ENCODE data around the gene ZFYVE28. TPM values are rescaled to one million over a fixed set of nuclear protein-coding genes. Genes with fewer than 3 reads are reported as not detected.

ZFYVE28 gene
- total RNA-seq, 2 donors from 2014 or later = 6.6 to 30.2 TPM

DNA sequence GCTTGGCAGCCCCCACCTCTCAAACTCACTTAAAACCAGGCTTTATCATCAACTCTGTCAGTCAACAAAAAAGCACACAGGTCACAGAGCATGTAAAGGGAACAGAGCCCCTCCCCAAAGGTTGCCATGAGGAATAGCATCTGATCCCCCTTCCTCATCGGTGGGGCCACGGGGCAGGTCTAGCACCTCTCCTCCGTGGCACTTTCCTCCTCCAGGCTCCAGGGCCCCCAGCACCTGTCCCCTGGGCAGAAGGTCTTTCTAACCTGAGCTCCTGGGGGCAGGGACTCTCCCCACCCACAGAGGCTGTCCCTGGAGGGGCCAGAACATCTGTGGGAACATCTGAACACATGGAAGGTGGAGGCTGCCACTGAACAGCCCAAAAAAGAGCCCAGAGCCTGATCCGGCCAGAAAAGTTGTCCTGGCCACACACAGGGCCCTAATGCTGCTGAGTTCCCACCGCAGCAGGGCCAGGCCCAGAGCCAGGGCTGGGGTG is 65.7 kb downstream of the ZFYVE28 start:
- H3K27ac ChIP-seq = no peak overlapping the region
- H3K36me3 ChIP-seq = no peaks in the 10 kb centered on the region
- intact Hi-C loops (cut with DNase I) = loop anchor here (5.0 kb wide), 1 partner anchor 135 kb away; no protein-coding TSS in a partner anchor
- H3K27me3 ChIP-seq (replicated peaks; ENCODE audit: insufficient read depth) = no peaks in the 10 kb centered on the region
- whole genome bisulfite sequencing = 80% methylated on average over 5 of the region's 5 CpGs
- H3K4me1 ChIP-seq (replicated peaks) = no peaks in the 10 kb centered on the region
- no peak overlapping the region for H3K4me3 ChIP-seq
- H3K9me3 ChIP-seq = no peaks in the 10 kb centered on the region
- no peak for TF ChIP-seq POLR2A (IDR thresholded peaks at IDR 0.05)
- TF ChIP-seq, protein P1, sequence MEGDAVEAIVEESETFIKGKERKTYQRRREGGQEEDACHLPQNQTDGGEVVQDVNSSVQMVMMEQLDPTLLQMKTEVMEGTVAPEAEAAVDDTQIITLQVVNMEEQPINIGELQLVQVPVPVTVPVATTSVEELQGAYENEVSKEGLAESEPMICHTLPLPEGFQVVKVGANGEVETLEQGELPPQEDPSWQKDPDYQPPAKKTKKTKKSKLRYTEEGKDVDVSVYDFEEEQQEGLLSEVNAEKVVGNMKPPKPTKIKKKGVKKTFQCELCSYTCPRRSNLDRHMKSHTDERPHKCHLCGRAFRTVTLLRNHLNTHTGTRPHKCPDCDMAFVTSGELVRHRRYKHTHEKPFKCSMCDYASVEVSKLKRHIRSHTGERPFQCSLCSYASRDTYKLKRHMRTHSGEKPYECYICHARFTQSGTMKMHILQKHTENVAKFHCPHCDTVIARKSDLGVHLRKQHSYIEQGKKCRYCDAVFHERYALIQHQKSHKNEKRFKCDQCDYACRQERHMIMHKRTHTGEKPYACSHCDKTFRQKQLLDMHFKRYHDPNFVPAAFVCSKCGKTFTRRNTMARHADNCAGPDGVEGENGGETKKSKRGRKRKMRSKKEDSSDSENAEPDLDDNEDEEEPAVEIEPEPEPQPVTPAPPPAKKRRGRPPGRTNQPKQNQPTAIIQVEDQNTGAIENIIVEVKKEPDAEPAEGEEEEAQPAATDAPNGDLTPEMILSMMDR (IDR thresholded peaks at IDR 0.05) = no peak
- DNase-seq (ENCODE audit: low spot score) = no peak

DNA sequence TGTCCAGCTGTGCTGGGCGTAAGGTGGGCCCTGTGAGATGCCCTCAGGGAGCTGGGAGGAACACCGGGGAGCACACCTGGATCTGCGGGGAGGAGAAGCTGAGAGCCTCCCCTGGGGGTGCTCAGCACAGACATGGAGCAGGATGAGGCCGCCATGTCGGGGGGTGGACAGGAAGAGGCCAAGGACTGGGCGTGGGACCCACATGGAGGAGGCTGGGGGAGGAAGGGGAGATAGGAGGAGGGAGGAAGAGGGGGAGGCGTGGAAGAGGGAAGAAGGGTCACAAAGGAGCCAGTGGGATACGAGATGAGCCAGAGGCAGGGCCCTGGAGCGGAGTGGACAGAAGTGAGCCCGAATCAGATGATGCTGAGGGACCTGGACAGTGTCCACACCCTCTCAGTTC is 66.3 kb downstream of the ZFYVE28 start:
- TF ChIP-seq POLR2A (IDR thresholded peaks at IDR 0.05) = no peak
- TF ChIP-seq POLR2AphosphoS5 (IDR thresholded peaks at IDR 0.05) = no peak
- TF ChIP-seq, protein P1 (IDR thresholded peaks at IDR 0.05) = no peak
- intact Hi-C loops (cut with DNase I) = loop anchor here (5.0 kb wide), 1 partner anchor 135 kb away; no protein-coding TSS in a partner anchor
- no peaks in the 10 kb centered on the region for H3K4me1 ChIP-seq (replicated peaks)
- H3K9me3 ChIP-seq = no peaks in the 10 kb centered on the region
- WGBS = 87% methylated on average over 10 of the region's 10 CpGs
- no peaks in the 10 kb centered on the region for H3K27me3 ChIP-seq (replicated peaks; ENCODE audit: insufficient read depth)
- H3K4me3 ChIP-seq = no peak overlapping the region
- H3K27ac ChIP-seq = no peak overlapping the region
- H3K36me3 ChIP-seq = no peaks in the 10 kb centered on the region
- DNase-seq (ENCODE audit: low spot score) = no peak

DNA sequence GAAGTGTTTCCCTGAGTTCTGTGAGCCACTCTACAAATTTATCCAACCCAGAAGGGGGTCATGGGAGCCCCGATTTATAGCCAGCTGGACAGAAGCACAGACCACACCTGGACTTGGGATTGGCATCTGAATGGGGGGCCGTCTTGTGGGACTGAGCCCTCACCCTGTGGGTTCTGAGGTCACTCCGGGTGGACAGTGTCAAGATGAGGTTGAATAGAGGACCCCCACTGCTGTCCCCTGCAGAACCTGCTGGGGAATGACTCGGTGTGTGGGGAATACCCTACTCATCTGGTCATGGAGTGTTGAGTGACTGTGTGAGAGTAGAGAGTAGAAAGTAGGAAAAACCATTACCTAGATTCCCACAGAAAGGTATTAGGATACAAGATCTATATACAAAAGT is 67.5 kb downstream of the ZFYVE28 start:
- H3K4me1 ChIP-seq (replicated peaks) = no peaks in the 10 kb centered on the region
- TF ChIP-seq POLR2AphosphoS5 (IDR thresholded peaks at IDR 0.05) = no peak
- TF ChIP-seq POLR2A (IDR thresholded peaks at IDR 0.05) = no peak
- TF ChIP-seq, protein P1 (IDR thresholded peaks at IDR 0.05) = no peak
- no peaks in the 10 kb centered on the region for H3K9me3 ChIP-seq
- no peak for DNase-seq (ENCODE audit: low spot score)
- H3K36me3 ChIP-seq = no peaks in the 10 kb centered on the region
- H3K4me3 ChIP-seq = no peak overlapping the region
- 88% methylated on average over 4 of the region's 4 CpGs for WGBS
- intact Hi-C loops (cut with DNase I) = loop anchor here (5.0 kb wide), 1 partner anchor 134 kb away; no protein-coding TSS in a partner anchor
- H3K27ac ChIP-seq = no peak overlapping the region
- no peaks in the 10 kb centered on the region for H3K27me3 ChIP-seq (replicated peaks; ENCODE audit: insufficient read depth)

DNA sequence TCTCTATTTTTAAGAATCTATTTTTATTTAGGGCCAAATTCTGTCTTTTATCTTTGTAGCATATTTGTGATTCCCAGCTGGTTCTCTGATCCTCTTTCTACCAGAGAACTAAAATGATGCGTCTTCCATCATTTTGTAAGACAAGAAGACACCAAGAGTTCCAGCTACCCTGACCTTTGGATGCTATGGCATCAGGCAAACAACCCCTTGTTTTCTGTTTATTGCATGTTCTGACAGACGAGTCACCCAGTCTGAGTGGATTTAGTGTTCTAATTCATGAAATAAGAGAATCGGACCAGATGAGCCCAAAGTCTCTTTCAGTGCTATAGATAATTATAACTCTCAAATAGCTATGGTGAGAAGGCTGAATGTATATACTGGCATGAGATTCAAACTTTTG is 69.7 kb downstream of the ZFYVE28 start:
- no peak for DNase-seq (ENCODE audit: low spot score)

DNA sequence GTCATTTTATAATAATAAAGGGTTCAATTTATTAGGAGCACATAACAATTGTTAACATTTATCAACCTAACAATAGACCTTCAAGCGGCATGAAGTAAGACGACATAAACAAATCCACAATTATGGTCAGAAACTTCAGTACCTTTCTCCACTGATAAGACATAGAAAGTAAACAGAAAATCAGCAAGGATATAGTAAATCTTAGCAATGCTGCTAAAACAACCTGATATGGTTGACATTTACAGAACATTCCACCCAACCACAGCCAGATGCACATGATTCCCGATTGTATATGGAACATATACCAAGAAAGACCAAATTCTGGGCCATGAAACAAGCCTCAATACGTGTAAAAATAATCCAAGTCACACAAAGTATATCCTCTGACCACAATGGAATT is 71.3 kb downstream of the ZFYVE28 start:
- Histone ChIP-seq H3K9me3 (no peaks in the 10 kb centered on the region), H3K36me3 (no peaks in the 10 kb centered on the region), H3K4me3 (no peak overlapping the region), H3K4me1 (replicated peaks) (no peaks in the 10 kb centered on the region), H3K27ac (no peak overlapping the region), H3K27me3 (replicated peaks; ENCODE audit: insufficient read depth) (no peaks in the 10 kb centered on the region)
- WGBS = 60% methylated on average over 4 of the region's 4 CpGs
- no peak for DNase-seq (ENCODE audit: low spot score)
- intact Hi-C loops (cut with DNase I) = no loop called here
- TF ChIP-seq POLR2A (IDR thresholded peaks at IDR 0.05) = no peak
- TF ChIP-seq, protein P1 (IDR thresholded peaks at IDR 0.05) = no peak

More for the DNA sequence above, 69.7 kb downstream of the ZFYVE28 start:
- Histone ChIP-seq H3K4me1 (replicated peaks) (no peaks in the 10 kb centered on the region), H3K9me3 (no peaks in the 10 kb centered on the region), H3K36me3 (no peaks in the 10 kb centered on the region), H3K27ac (no peak overlapping the region), H3K27me3 (replicated peaks; ENCODE audit: insufficient read depth) (no peaks in the 10 kb centered on the region), H3K4me3 (no peak overlapping the region)
- TF ChIP-seq POLR2AphosphoS5 (IDR thresholded peaks at IDR 0.05) = no peak
- TF ChIP-seq, protein P1 (IDR thresholded peaks at IDR 0.05) = no peak
- TF ChIP-seq POLR2A (IDR thresholded peaks at IDR 0.05) = no peak
- intact Hi-C loops (cut with DNase I) = no loop called here
- 75% methylated on average over 3 of the region's 3 CpGs for WGBS
